HepG2 (cell line): ENCODE measurements around the gene EEPD1. TPM values are rescaled to one million over a fixed set of nuclear protein-coding genes. Genes with fewer than 3 reads are reported as not detected.

Experiments used
- FUBP1 ChIP-seq: sonication (generic); formaldehyde crosslinking; IDR thresholded peaks from 2 replicates; pipeline ENCODE4 v1.5.1; 2020; ENCODE audit warnings: missing genetic modification reagents, mild to moderate bottlenecking, borderline replicate concordance
- HHEX ChIP-seq: IDR thresholded peaks from 2 replicates; pipeline ENCODE4 v1.6.1; 2016; ENCODE audit warnings: control low read depth
- HMGXB3 ChIP-seq: sonication (generic); formaldehyde crosslinking; IDR thresholded peaks from 2 replicates; pipeline ENCODE4 v1.4.0; 2020; ENCODE audit warnings: missing genetic modification reagents, borderline replicate concordance
- HNRNPK ChIP-seq: fragments of 200-400 bp; formaldehyde crosslinking; IDR thresholded peaks from 2 replicates; pipeline ENCODE4 v1.6.1; 2018; ENCODE audit warnings: low read length, low read depth, moderate library complexity, mild to moderate bottlenecking; ENCODE audit not compliant: poor library complexity, severe bottlenecking
- KIAA2018 ChIP-seq: sonication (generic); formaldehyde crosslinking; IDR thresholded peaks from 2 replicates; pipeline ENCODE4 v1.5.0; 2020; ENCODE audit warnings: mild to moderate bottlenecking, missing genetic modification reagents, borderline replicate concordance
- NFE2 ChIP-seq: sonication (generic); formaldehyde crosslinking; IDR thresholded peaks from 2 replicates; pipeline ENCODE4 v1.4.0; 2020; ENCODE audit warnings: missing genetic modification reagents
- SP1 ChIP-seq, 2 experiments: fragments of 450-650 bp in 1 of 2; sonication (generic) in 1 of 2; formaldehyde crosslinking in 1 of 2; IDR thresholded peaks; 2 replicates each; pipeline versions ENCODE4 v1.4.0 to v1.6.1; 2016 to 2020; ENCODE audit warnings: missing genetic modification reagents in 1 of 2
- SRSF1 ChIP-seq: fragments of 200-400 bp; formaldehyde crosslinking; optimal IDR thresholded peaks from 2 replicates; pipeline ENCODE3; 2017; ENCODE audit warnings: mild to moderate bottlenecking, low read depth, low read length, moderate library complexity
- TEAD2 ChIP-seq: sonication (generic); formaldehyde crosslinking; IDR thresholded peaks from 2 replicates; pipeline ENCODE4 v1.9.0; 2021; ENCODE audit warnings: missing genetic modification reagents
- TEAD3 ChIP-seq: optimal IDR thresholded peaks from 2 replicates; pipeline ENCODE3; 2016; ENCODE audit warnings: borderline replicate concordance
- TOE1 ChIP-seq: sonication (generic); formaldehyde crosslinking; IDR thresholded peaks from 2 replicates; pipeline ENCODE4 v1.4.0; 2020; ENCODE audit warnings: mild to moderate bottlenecking, missing genetic modification reagents
- ZFP1 ChIP-seq: IDR thresholded peaks from 2 replicates; pipeline ENCODE4 v1.6.1; 2016
- ZNF263 ChIP-seq: sonication (generic); formaldehyde crosslinking; IDR thresholded peaks from 2 replicates; pipeline ENCODE4 v1.4.0; 2020; ENCODE audit warnings: missing genetic modification reagents
- ZNF326 ChIP-seq: sonication (generic); formaldehyde crosslinking; IDR thresholded peaks from 2 replicates; pipeline ENCODE4 v1.4.0; 2020; ENCODE audit warnings: missing genetic modification reagents, borderline replicate concordance
- polyA plus RNA-seq, 8 experiments: library from polyadenylated mRNA; depleted of rRNA in 3 of 8; stranded (reverse) in 7 of 8; unstranded in 1 of 8; fragments of >200 nt; fragmentation: Illumina TruSeq in 4 of 8; extraction: Trizol in 4 of 8; gene quantifications; 2 replicates each; pipeline versions ENCODE4 v1.2.1 to v1.2.3, GENCODE V29; 2011 to 2016; ENCODE audit warnings: low read depth in 4 of 8, missing spikeins in 1 of 8, mixed read lengths in 1 of 8; ENCODE audit not compliant: insufficient read depth in 1 of 8
- total RNA-seq, 5 experiments: library from RNA; depleted of rRNA; stranded (reverse); fragments of >200 nt; fragmentation: Illumina TruSeq; extraction: Trizol; gene quantifications; 2 replicates each; pipeline ENCODE4 v1.2.3, GENCODE V29; 2016; ENCODE audit warnings: low read depth in 1 of 5

Gene EEPD1
- total and polyA plus RNA-seq, 2 of the 13 experiments (the other 11 are each of a cell fraction or from before 2014, with no cell fraction given): 10.1 to 16.4 TPM

- no peak for TF ChIP-seq SRSF1
- no peak for TF ChIP-seq ZNF263 (CRISPR knock-in tag)
- TF ChIP-seq TOE1 (CRISPR knock-in tag): no peak
- TF ChIP-seq TEAD3 (CRISPR knock-in tag): peak; percentile 55
- no peak for TF ChIP-seq NFE2 (CRISPR knock-in tag)
- TF ChIP-seq HHEX (CRISPR knock-in tag): no peak
- TF ChIP-seq KIAA2018 (CRISPR knock-in tag): no peak
- TF ChIP-seq SP1 (IDR thresholded peaks at IDR 0.05): peak; percentile 79
- peak; percentile 79 for TF ChIP-seq SP1 (CRISPR knock-in tag; IDR thresholded peaks at IDR 0.05)
- no peak for TF ChIP-seq TEAD2
- TF ChIP-seq FUBP1: no peak
- no peak for TF ChIP-seq ZFP1 (CRISPR knock-in tag)
- no peak for TF ChIP-seq HMGXB3 (CRISPR knock-in tag)
- peak; percentile 89 for TF ChIP-seq HNRNPK
- TF ChIP-seq ZNF326: no peak
Measured at GRCh38 chr7:36152756-36153570, at the start of gene EEPD1 (continued).
